ENCODE results near the gene ARHGAP1.

ARHGAP1 gene

GRCh38 chr11:46675288-46675851 lies 25.0 kb downstream of the ARHGAP1 start:
- peak; percentile 50; the same call in 1 of the 2 replicates for TF ChIP-seq TAF1 (IDR thresholded peaks at IDR 0.05; ENCODE audit: borderline replicate concordance, insufficient read depth, low read length)
- TF ChIP-seq SIN3A (IDR thresholded peaks at IDR 0.05; ENCODE audit: borderline replicate concordance, insufficient read depth, low read length), result no peak

GRCh38 chr11:46674463-46675287 lies 25.7 kb downstream of the ARHGAP1 start:
- TF ChIP-seq POLR2AphosphoS5 (IDR thresholded peaks at IDR 0.05; ENCODE audit: low read depth, low read length) (no peak), SIN3A (IDR thresholded peaks at IDR 0.05; ENCODE audit: borderline replicate concordance, insufficient read depth, low read length) (no peak), TAF1 (IDR thresholded peaks at IDR 0.05; ENCODE audit: borderline replicate concordance, insufficient read depth, low read length) (no peak), FOXP2 (optimal IDR thresholded peaks at IDR 0.05; ENCODE audit: borderline replicate concordance, extremely low read depth, extremely low read length, insufficient read depth) (no peak), REST (IDR thresholded peaks at IDR 0.05; ENCODE audit: insufficient read depth in 1 of 2, low read depth in 2 of 2, low read length in 2 of 2) (no peak)

DNA sequence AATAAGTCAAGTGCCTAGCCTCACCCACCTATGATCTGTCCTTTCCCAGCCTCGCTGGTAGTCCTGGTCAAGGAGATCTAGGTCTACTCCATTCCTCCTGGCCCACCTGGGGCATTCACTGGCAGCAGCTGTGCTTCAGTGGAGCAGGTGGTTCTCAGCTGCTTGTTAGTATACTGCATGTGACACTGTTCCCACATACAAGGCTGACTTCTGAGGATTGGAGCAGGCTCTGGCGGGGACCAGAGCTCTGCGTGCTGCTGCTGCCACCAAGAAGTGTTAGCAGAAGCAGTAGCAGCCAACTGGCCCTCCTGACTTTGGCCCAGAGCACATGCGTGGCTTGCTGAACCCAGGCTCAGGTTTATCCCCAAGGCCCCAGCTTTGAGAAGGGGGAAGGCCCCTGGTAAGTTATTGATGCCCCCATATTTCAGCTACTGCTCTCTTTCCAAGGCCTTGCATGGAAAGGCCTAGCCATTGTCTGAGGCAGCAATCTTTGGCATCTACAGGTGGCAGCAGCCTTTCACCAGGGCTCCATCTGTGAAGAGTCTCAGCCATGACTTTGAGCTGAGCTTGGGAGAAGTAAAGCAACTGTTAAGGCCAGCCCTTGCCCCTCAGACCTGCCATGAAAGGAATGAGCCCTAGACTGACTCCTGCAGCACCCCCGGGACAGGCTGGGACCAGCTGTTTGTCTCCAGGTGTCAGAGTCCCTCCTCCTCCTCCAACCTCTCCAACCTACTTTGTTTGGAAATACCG lies 26.5 kb downstream of the ARHGAP1 start:
- TF ChIP-seq SIN3A (IDR thresholded peaks at IDR 0.05; ENCODE audit: borderline replicate concordance, insufficient read depth, low read length) (no peak), REST (IDR thresholded peaks at IDR 0.05; ENCODE audit: insufficient read depth in 1 of 2, low read depth in 2 of 2, low read length in 2 of 2) (no peak), FOXP2 (optimal IDR thresholded peaks at IDR 0.05; ENCODE audit: borderline replicate concordance, extremely low read depth, extremely low read length, insufficient read depth) (no peak), POLR2AphosphoS5 (IDR thresholded peaks at IDR 0.05; ENCODE audit: low read depth, low read length) (no peak), TAF1 (IDR thresholded peaks at IDR 0.05; ENCODE audit: borderline replicate concordance, insufficient read depth, low read length) (no peak)

- no peak for TF ChIP-seq TAF1 (IDR thresholded peaks at IDR 0.05; ENCODE audit: borderline replicate concordance, insufficient read depth, low read length)
- no peak for TF ChIP-seq SIN3A (IDR thresholded peaks at IDR 0.05; ENCODE audit: borderline replicate concordance, insufficient read depth, low read length)
- TF ChIP-seq REST (IDR thresholded peaks at IDR 0.05; ENCODE audit: insufficient read depth in 1 of 2, low read depth in 2 of 2, low read length in 2 of 2), result no peak
- no peak for TF ChIP-seq FOXP2 (optimal IDR thresholded peaks at IDR 0.05; ENCODE audit: borderline replicate concordance, extremely low read depth, extremely low read length, insufficient read depth)
- TF ChIP-seq POLR2AphosphoS5 (IDR thresholded peaks at IDR 0.05; ENCODE audit: low read depth, low read length), result no peak
These were observed 28.0 kb downstream of the ARHGAP1 start for GRCh38 chr11:46672381-46672839.

DNA sequence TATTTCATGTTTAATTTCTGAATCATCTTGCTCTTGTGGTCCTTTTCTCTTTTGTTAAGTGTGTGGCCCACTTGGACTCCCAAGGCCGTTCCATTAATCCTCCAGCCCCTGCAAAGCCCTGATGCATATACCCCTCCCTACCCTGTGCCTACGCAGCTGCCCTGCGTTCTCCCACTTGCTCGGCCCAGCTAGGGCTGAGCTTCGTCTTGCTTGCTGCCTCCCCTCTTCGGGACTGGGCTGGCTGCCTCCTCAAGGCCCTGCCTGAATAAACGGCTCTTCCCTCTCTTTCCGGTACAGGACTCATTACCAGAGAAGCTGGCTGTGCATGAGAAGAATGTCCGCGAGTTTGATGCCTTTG lies 28.5 kb downstream of the ARHGAP1 start:
- no peak for TF ChIP-seq TAF1 (IDR thresholded peaks at IDR 0.05; ENCODE audit: borderline replicate concordance, insufficient read depth, low read length)
- TF ChIP-seq FOXP2 (optimal IDR thresholded peaks at IDR 0.05; ENCODE audit: borderline replicate concordance, extremely low read depth, extremely low read length, insufficient read depth), result no peak
- TF ChIP-seq REST (IDR thresholded peaks at IDR 0.05; ENCODE audit: insufficient read depth in 1 of 2, low read depth in 2 of 2, low read length in 2 of 2), result no peak
- no peak for TF ChIP-seq POLR2AphosphoS5 (IDR thresholded peaks at IDR 0.05; ENCODE audit: low read depth, low read length)
